Heart right ventricle (tissue), 16 donors: ENCODE results near the gene TPPP2. TPM values are rescaled to one million over a fixed set of nuclear protein-coding genes. Genes with fewer than 3 reads are reported as not detected.

Experiments used
- ATAC-seq, 8 donors: fragments of 200-7000 bp; cut with Tn5 transposase; one replicate each; pipeline ENCODE4 v1.9.1; 2020; ENCODE audit warnings: mild to moderate bottlenecking in 8 of 8, moderate library complexity in 8 of 8, moderate number of reproducible peaks in 1 of 8
- DNase-seq, 2 donors: peaks; one replicate each; pipeline ENCODE4 v3.0.0-alpha.2; 2020
- H3K27ac ChIP-seq, 10 donors: fragments of 200-600 bp; sonication (generic) in 2 of 10; one replicate each; pipeline versions ENCODE4 v1.5.0 to v1.8.0; 2020 to 2022; ENCODE audit warnings: mild to moderate bottlenecking in 3 of 10
- H3K27me3 ChIP-seq, 7 donors: fragments of 200-600 bp; one replicate each; pipeline ENCODE4 v1.8.0; 2021 to 2022; ENCODE audit warnings: mild to moderate bottlenecking in 2 of 7
- H3K36me3 ChIP-seq, 9 donors: fragments of 200-600 bp; sonication (generic) in 1 of 9; one replicate each; pipeline versions ENCODE4 v1.5.0 to v1.8.0; 2020 to 2022; ENCODE audit warnings: mild to moderate bottlenecking in 2 of 9
- H3K4me1 ChIP-seq, 9 donors: fragments of 200-600 bp; sonication (generic) in 1 of 9; one replicate each; pipeline versions ENCODE4 v1.5.0 to v1.8.0; 2020 to 2022; ENCODE audit warnings: mild to moderate bottlenecking in 4 of 9
- H3K4me3 ChIP-seq, 10 donors: fragments of 200-600 bp; sonication (generic) in 2 of 10; one replicate each; pipeline versions ENCODE4 v1.5.0 to v1.8.0; 2020 to 2022; ENCODE audit warnings: mild to moderate bottlenecking in 7 of 10, moderate library complexity in 2 of 10
- H3K9me3 ChIP-seq, 11 donors: fragments of 200-600 bp in 10 of 11; sonication (generic) in 2 of 11; one replicate each; pipeline versions ENCODE4 v1.5.0 to v1.8.0; 2013 to 2022; ENCODE audit warnings: mild to moderate bottlenecking in 2 of 11, control low read depth in 1 of 11, moderate library complexity in 1 of 11
- CTCF ChIP-seq, 9 donors: fragments of 200-600 bp; sonication (generic) in 2 of 9; IDR thresholded peaks; one replicate each; pipeline versions ENCODE4 v1.5.0 to v1.8.0; 2021 to 2022; ENCODE audit warnings: antibody characterized with exemption in 9 of 9, mild to moderate bottlenecking in 5 of 9, moderate library complexity in 1 of 9
- WGBS, 2 donors: extraction: QIAGEN DNeasy Blood & Tissue Kit; methylation state at CpG; one replicate each; pipeline ENCODE4 v1.1.7; 2013; ENCODE audit warnings: inconsistent platforms in 1 of 2; 5-methylcytosine and 5-hydroxymethylcytosine counted together
- intact Hi-C, 10 donors: fragments of 100-400 bp; cut with DNase I; formaldehyde crosslinking; loops; one replicate each; pipeline versions ENCODE4 v1.11.1 to v1.14.2; 2022
- polyA plus RNA-seq, 2 donors: library from polyadenylated mRNA; stranded (reverse); fragments of 200-250 nt; gene quantifications; one replicate each; pipeline ENCODE4 v1.2.3, GENCODE V29; 2013
- total RNA-seq, 10 donors: library from RNA; stranded (reverse); fragmentation: NEBNext Ultra II Directional in 3 of 10; extraction: Animal tissue kit (Norgen Biotek cat#: 25700) in 3 of 10; gene quantifications; one replicate each; pipeline versions ENCODE4 v1.2.1 to v1.2.4, GENCODE V29; 2021 to 2023
- donor health status: Arrhythmogenic right ventricular cardiomyopathy.
- donor health status: ischemic (EF 13 %, LVEDD 7.1; RV severe dilation, severe dysfunction).
- donor health status: healthy with polysubstance abuse.
- donor health status: DM: no; HTN: yes; CAD: no.
- donor health status: DM: no; HTN: no; CAD: no.
- donor health status: ischemic (EF 25% LVEDD 6.9; RV normal size, moderate dysfunction).
- donor health status: ischemic (EF 25% LVEDD 5.7; RV mildly dilated, moderate dysfunction).
- donor health status: healthy.
- donor health status: DM: yes; HTN: yes; CAD: no.
- donor health status: Ischemic cardiomyopathy.
- donor health status: ischemic (EF 35%, LVEDD 5.7; RV mildly dilated, moderate dysfunction).
- donor health status: nonischemic (EF 11% LVEDD 7.7; RV severe dilation, severe dysfunction).
- donor health status: DM: yes; HTN: yes; CAD: no.
- donor health status: PGD.
- donor health status: ischemic (EF 29% LVEDD 5.4; RV normal size, mild dysfunction).
- donor health status: nonischemic (EF 23%, LVEDD 6.1; RV moderate dilation, normal function).

The TPPP2 gene
- total and polyA plus RNA-seq, 12 donors: 0.28 to 3.2 (median 0.91) TPM

GRCh38 chr14:20996521-20996920 is 33.5 kb upstream of the TPPP2 start:
- WGBS, 2 donors: 87 to 89% methylated on average over 14 of the region's 14 CpGs
- H3K36me3 ChIP-seq: peaks cover 0 to 66% (median 58%) of the 10 kb centered on the region in 9 donors

GRCh38 chr14:20997115-20997514 is 32.9 kb upstream of the TPPP2 start:
- Histone ChIP-seq H3K27me3 (no peaks in the 10 kb centered on the region), H3K36me3 (peaks cover 0 to 60% (median 52%) of the 10 kb centered on the region in 9 donors), H3K27ac (no peak overlapping the region), H3K4me1 (peaks cover 0 to 2% (median 0%) of the 10 kb centered on the region in 9 donors), H3K9me3 (no peaks in the 10 kb centered on the region), H3K4me3 (no peak overlapping the region)
- no peak for DNase-seq
- TF ChIP-seq CTCF (IDR thresholded peaks at IDR 0.05): no peak
- ATAC-seq: no peak
- intact Hi-C loops: no loop called here
- WGBS, 2 donors: 69 to 84% methylated on average over 4 of the region's 4 CpGs

More at GRCh38 chr14:20996521-20996920, 33.5 kb upstream of the TPPP2 start:
- intact Hi-C loops: no loop called here
- H3K9me3 ChIP-seq: no peaks in the 10 kb centered on the region
- peaks cover 0 to 8% (median 5%) of the 10 kb centered on the region in 9 donors for H3K4me1 ChIP-seq
- H3K4me3 ChIP-seq: no peak overlapping the region
- DNase-seq: no peak
- no peak overlapping the region for H3K27ac ChIP-seq
- no peaks in the 10 kb centered on the region for H3K27me3 ChIP-seq
- no peak for ATAC-seq
- no peak for TF ChIP-seq CTCF (IDR thresholded peaks at IDR 0.05)

- Histone ChIP-seq H3K36me3 (peaks cover 0 to 55% (median 48%) of the 10 kb centered on the region in 9 donors), H3K9me3 (no peaks in the 10 kb centered on the region), H3K4me1 (peaks cover 0 to under 1% (median 0%) of the 10 kb centered on the region in 9 donors), H3K27ac (no peak overlapping the region), H3K27me3 (no peaks in the 10 kb centered on the region), H3K4me3 (no peak overlapping the region)
- intact Hi-C loops: no loop called here
- WGBS, 2 donors: 84 to 85% methylated on average over 6 of the region's 6 CpGs
- TF ChIP-seq CTCF (IDR thresholded peaks at IDR 0.05): no peak
- DNase-seq (no peak), ATAC-seq (no peak)
These were observed 32.5 kb upstream of the TPPP2 start for GRCh38 chr14:20997564-20997963.

GRCh38 chr14:20998139-20998538 is 31.9 kb upstream of the TPPP2 start:
- no peak overlapping the region for H3K27ac ChIP-seq
- TF ChIP-seq CTCF (IDR thresholded peaks at IDR 0.05): no peak
- no peak overlapping the region for H3K4me3 ChIP-seq
- WGBS, 2 donors: 74 to 78% methylated on average over 3 of the region's 3 CpGs
- no peak for ATAC-seq
- peaks cover 0 to 50% (median 42%) of the 10 kb centered on the region in 9 donors for H3K36me3 ChIP-seq
- H3K9me3 ChIP-seq: no peaks in the 10 kb centered on the region
- H3K27me3 ChIP-seq: no peaks in the 10 kb centered on the region
- peaks cover 0 to 6% (median 0%) of the 10 kb centered on the region in 9 donors for H3K4me1 ChIP-seq
- DNase-seq: no peak
- intact Hi-C loops: no loop called here
